HTR-8/SVneo (cell line): ENCODE measurements around the gene NUP214.
A peak's percentile ranks its signal among the peaks of the same experiment; 100 is the strongest.
"Not testable (repeated sequence)": the region's sequence is repeated elsewhere in the genome, so short reads cannot be mapped to it uniquely, and the experiment has no call there.

ENCODE experiments used
- DNase-seq: peaks from one replicate; pipeline ENCODE4 v3.0.0; 2011; ENCODE audit warnings: low spot score, mixed read lengths; ENCODE audit not compliant: insufficient read length
- FAIRE-seq: peaks from 2 replicates; lab custom pipeline; 2011; peaks lifted over from hg19 to GRCh38; lab: Jason Lieb, UNC

The NUP214 gene

DNA sequence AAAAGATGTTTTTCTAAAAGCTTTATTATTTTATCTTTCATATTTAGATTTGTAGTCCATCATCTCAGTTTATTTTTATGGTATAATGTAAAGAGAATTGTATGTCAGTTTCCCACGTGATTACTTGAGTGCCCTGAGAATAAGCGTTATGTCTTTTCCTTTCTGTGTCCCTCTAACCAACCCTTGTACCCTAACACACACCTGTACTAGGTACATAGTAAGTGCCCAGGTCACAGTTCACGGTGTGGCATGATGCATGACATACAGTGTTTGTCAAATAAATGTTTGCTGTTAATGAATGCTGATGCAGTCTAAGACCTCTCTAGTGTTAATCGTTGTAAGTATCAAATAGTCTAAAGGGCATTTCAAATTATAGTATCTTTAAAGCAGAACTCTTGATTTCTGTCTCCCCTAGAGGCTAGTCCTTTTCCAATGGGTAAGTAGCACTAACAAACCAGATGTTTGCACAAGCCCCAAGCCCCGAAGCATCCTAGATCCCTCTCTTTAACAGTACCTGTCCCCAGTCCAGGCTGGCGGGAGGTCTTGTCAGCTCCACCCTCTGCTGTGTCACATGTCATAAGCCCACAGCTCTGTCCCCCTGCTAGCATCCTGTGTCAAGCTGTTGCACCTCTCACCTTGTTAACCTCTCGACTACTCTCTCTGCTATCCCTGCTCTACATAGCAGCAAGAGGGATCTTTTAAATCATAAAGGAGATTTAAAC is 23.7 kb downstream of the NUP214 start:
- DNase-seq (no peak), FAIRE-seq (no peak)

DNA sequence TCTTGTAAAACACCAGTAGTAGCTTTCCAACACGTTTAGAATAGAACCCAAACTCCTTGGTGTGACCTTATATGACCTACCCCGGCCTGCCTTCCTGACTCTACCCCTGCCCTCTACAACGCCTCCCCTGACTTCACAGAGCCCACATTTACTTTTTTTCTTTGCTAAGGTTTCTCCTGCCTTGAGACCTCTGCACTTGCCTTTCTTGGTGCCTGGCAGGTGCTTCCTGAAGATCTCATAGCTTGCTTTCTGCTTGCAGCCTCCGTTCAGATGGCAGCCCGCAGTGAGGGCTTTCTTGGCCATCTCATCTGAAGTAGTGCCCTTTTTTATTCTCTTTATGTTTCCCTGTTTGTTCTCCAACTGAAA is 24.3 kb downstream of the NUP214 start:
- DNase-seq (no peak), FAIRE-seq (no peak)

DNA sequence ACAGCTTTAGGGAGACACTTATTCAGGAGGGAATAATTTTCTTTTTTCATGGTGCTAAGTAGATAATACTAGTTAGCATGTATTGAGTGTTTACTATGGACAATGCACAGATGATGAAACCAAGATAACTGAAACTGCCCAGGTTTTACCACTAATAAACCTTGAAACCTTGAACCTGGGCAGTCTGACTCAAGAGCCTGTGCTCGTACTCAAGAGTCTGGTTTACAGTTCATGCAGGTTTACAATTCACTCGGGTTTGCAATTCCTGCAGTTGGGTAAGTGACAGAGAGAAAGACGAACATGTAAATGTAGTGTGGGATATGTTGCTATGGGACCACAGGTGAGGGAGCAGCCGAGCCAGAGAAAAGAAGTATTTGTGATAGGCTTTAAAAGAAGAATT is 28.2 kb downstream of the NUP214 start:
- FAIRE-seq = no peak
- DNase-seq = no peak

DNA sequence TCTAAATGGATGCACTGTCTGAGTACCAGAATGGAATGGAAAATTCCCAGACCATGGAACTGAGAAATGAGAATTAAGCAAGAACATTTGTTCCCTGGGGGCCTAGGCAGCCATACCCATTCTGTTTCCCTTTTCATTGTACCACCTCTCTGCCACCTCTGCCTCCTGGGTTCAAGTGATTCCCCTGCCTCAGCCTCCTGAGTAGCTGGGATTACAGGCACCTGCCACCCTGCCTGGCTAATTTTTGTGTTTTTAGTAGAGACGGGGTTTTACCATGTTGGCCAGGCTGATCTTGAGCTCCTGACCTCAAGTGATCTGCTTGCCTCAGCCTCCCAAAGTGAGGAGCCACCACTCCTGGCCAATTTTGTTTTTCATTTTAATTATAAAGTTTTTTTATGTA is 33.3 kb downstream of the NUP214 start:
- not testable (repeated sequence) for FAIRE-seq, DNase-seq

DNA sequence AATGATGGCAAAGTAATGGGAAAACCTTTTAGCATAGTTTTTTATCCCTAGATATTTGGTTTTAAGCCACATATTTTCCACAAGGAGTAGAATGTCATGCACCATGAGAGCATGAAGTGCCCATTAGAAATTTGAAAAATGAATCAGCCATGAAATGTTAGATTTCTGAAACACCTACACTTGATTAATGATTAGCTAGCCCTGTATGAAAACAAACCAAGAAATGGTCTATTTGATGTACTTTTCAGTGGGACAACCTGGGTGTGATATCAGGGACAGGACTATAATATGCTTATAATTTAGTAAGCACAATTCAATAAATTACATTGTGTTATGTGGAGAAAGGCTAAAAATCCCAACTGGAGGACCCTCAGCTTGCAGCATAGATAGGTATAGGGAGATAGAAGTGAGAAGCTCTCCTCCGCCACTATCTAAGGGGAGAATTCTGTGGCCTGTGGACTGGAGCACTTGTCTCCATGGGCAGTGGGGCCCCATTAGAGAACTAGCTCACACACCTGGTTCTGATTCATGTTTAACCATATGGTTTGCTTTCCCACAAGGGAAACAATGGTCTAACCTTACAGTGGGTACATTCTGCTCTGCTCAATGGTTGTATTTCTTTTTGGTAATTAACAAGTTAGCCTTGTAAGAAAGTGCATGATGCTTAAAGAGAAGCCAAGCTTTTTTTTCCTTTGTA is 35.2 kb downstream of the NUP214 start:
- DNase-seq = no peak
- no peak for FAIRE-seq

DNA sequence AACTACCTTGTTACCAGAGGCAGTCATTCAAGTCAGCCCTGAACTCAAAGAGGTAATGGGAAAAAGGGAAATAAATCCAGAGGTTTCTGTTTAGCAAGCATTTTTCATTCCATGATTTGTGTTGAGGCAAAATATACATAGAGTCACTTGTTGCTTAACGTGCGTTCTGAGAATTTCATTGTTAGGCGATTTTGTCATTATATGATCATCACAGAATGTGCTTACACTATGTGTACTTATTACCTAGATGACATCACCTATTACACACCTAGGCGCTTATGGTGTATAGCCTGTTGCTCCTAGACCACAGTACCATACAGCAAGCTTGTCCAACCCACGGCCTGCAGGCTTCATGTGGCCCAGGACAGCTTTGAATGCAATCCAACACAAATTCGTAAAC is 36.2 kb downstream of the NUP214 start:
- DNase-seq (no peak), FAIRE-seq (no peak)

DNA sequence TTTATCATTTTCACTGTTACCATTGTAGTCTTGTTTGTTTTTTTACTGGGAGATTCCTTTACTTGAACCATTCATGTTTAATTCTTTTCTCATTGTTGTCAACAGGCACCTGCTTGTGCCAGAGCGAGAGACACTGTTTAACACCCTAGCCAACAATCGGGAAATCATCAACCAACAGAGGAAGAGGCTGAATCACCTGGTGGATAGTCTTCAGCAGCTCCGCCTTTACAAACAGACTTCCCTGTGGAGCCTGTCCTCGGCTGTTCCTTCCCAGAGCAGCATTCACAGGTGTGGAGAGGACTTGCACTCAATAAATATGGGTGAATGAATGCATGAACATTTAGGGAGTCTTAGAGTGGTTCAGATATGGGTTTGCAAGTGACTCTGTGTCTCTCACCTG is 37.5 kb downstream of the NUP214 start:
- DNase-seq (no peak), FAIRE-seq (no peak)

DNA sequence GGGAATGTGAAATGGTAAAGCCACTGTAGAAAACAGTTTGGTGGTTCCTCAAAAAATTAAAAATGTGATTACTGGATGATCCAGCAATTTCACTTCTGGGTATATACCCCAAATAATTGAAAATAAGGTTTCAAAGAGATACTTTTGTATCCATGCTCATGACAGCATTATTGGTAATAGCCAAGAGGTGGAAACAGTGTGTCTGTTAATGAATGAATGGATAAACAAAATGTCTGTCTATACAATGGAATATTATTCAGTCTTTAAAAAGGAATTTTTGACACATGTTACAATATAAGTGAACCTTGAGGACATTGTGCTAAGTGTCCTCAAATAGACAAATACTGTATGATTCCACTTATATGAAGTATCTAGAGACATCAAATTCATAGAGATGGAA is 40.1 kb downstream of the NUP214 start:
- FAIRE-seq = no peak
- no peak for DNase-seq

DNA sequence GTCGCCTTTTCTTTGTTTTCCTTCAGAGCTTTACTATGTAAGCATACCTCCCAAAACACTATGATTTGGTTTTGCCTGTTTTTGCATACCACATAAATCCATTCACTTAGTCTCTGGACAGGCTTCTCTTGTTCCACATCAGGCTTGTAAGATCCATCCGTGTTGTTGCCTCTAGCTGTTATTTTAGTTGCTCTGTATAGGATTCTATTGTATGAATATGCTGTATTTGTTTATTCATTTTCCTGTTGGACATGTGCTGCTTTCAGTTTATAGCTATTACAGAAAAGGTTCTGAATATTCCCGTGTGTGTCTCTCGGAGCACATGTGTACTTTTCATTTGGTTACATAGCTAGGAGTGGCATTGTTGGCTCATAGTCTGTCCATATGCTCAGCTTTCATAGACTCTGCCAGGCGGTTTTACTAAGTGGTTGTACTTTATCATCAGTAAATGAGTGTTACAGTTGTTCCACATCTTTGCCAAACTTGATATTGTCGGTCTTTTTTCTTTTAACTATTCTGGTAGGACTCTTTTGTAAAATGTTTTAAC is 41.8 kb downstream of the NUP214 start:
- DNase-seq (no peak), FAIRE-seq (no peak)

DNA sequence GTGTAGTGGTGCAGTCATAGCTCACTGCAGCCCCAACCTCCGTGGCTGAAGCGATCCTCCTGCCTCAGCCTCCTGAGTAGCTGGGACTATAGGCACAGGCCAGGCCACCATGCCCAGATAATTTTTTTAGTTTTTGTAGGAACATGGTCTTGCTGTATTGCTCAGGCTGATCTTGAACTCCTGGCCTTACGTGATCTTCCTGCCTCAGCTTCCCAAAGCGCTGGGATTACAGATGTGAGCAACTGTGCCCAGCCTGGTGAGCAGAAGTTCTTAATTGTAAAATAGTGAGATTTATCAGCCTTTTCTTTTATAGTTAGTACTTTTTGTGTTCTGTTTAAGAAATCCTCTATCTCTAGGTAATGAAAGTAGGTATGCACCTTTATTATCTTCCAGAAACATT is 42.5 kb downstream of the NUP214 start:
- DNase-seq (no peak), FAIRE-seq (no peak)

DNA sequence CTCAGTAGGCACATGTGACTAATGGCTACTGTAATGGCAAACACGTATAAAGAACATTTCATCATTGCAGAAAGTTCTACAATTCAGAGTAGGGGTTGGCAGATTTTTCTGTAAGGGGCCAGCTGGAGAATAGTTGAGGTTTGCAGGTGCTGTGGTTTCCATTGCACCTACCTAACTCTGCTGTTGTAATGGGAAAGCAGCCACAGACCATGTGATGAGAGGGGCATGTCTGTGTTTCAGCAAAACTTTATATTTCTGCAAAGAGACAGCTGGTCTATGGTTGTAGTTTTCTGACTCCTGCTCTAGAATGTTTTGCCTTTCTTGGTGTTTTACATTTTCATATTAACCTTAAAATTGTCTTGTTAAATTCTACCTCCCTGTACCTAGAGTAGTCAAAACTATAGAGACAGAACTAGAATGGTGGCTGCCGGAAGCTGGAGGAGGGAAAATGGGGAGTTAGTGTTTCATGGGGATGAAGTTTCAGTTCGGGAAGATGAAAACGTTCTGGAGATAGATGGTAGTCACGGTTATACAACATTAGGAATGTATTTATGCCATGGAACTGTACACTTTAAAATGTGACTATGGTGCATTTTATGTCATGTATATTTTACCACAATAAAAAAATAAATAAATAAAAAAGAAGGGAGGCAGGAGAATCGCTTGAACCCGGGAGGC is 44.3 kb downstream of the NUP214 start:
- FAIRE-seq (no peak), DNase-seq (no peak)

DNA sequence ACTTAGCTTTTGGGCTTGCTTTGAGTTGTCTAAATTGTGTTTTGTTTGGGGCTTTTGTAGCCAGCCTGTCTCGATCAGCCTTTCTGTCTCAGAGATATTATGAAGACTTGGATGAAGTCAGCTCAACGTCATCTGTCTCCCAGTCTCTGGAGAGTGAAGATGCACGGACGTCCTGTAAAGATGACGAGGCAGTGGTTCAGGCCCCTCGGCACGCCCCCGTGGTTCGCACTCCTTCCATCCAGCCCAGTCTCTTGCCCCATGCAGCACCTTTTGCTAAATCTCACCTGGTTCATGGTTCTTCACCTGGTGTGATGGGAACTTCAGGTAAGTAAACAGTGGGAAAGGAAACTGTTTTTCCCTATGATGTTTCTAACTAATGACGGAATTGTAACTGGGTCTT is 48.6 kb downstream of the NUP214 start:
- FAIRE-seq = no peak
- DNase-seq = no peak

DNA sequence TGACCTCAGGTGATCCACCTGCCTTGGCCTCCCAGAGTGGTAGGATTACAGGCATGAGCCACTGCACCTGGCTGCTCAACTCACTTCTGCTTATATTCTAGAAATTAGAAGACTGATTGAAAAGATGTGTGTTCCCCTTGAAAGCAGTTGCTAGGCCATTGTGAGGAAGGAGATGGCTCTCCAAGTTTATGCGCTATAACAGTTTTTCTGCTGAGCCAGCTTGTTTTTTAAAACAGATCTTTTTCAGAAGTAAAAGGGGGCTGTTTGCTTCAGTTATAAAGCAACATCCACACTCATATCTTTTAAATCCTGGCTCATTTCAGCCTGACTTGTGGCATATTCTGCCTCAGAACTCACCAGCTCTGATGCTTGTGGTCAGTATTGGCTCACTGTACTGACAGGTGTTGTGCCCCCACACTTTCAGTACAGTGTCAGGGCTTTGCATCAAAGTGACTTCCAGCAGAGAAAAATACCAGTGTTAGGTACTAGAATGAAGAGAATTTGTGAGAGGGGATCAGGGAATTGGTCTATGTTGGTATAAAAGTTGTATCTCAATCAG is 49.4 kb downstream of the NUP214 start:
- DNase-seq = no peak
- no peak for FAIRE-seq

DNA sequence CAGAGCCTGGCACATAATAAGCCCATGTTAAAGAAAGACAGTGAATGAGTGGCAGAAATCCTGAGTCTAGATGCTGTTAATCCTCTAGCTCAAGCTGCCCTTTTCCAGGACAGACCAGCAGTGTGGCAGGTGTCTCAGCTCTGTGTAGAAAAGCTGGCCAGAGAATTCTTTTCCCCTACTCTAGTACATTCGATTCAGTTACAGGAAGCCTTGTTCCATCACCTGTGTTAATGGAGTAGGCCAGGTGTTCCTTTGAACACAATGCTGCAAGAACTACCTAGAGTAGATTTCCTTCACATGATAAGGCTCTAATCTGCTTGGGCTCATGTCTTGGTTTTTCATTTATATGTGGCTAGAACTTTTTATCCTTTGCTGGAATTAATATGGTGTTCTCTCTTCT is 52.5 kb downstream of the NUP214 start:
- FAIRE-seq (no peak), DNase-seq (no peak)

DNA sequence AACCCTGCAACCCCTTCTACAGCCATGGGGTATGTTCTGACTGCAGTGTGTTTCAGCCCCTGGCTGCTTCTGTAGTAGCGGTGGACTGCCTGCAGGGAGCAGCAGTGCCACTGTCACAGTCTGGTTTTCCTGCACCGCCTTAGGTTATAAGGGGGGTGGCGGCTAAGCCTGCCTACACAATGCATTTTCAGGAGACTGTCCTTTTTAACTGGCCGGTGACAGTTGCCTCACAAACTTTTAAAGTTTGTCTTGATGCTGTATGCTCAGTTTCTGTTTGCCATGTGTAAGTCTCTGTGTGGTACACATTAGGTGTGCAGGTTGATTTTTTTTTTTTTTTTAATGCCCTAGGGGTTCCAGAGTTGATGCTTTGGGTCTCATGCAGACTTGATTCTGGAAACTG is 53.0 kb downstream of the NUP214 start:
- no peak for FAIRE-seq
- DNase-seq = peak; percentile 63

DNA sequence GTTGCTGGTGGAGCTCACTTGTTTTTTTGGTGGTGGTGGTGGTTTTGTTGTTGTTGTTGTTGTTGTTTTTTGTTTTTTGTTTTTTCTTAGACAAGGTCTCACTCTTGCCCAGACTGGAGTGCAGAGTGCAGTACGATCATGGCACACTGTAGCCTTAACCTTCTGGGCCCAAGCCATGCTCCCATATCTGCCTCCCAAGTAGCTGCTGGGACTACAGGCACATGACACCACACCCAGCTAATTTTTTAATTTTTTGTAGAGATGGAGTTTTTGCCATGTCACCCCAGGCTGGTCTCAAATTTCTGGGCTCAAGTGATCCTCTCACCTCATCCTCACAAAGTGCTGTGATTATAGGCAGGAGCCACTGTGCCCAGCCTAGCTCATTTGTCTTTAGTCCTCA is 53.5 kb downstream of the NUP214 start:
- FAIRE-seq (no peak), DNase-seq (no peak)

DNA sequence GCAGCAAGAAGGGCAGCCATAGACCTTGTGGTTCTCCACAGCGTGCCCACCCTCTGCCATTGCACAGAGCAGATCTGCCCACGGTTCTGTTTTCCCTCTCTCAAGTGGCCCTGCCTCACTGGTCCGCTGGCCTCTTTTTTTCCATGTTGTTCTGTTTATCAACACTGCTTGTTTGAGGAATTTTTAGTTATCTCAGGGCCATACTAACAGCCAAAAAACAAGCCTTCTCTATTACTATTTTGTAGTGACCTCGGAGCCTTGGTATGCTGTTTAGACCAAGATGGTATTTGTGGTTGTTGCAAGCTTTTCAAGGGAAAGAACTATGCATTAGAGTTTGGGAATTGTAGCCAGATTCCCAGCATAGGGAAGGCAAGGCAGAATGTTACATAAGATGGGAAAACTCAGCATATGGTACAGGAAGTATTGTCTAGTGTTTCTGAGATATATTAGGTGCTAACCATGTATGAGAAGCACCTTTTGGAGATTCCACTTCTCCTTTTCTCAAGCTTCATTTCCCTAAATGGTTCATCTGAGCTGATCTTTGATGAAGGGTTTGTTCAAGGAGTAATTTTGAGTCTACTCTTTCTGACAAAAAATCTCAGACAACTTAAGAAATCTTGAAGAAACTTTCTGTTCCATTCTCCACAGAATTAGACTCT is 54.3 kb downstream of the NUP214 start:
- FAIRE-seq (no peak), DNase-seq (no peak)

DNA sequence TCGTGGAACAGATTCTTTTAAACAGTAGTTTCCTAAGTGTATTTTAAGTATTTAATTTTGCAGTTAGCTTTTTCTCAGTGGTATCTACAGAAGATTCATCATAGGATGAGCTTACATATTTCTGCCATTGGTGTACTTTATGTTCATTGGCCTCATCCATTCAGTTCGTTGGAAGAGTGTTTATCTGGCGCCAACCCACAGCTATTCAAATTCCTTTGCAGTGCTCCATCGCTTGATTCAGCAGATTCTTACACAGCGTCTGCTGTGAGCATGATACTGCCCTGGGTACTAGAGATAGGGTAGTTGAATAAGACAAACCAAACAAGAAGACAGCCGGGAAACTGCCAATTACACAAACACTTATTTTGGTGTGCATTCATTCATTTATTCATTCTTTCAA is 55.1 kb downstream of the NUP214 start:
- FAIRE-seq = no peak
- DNase-seq = no peak

DNA sequence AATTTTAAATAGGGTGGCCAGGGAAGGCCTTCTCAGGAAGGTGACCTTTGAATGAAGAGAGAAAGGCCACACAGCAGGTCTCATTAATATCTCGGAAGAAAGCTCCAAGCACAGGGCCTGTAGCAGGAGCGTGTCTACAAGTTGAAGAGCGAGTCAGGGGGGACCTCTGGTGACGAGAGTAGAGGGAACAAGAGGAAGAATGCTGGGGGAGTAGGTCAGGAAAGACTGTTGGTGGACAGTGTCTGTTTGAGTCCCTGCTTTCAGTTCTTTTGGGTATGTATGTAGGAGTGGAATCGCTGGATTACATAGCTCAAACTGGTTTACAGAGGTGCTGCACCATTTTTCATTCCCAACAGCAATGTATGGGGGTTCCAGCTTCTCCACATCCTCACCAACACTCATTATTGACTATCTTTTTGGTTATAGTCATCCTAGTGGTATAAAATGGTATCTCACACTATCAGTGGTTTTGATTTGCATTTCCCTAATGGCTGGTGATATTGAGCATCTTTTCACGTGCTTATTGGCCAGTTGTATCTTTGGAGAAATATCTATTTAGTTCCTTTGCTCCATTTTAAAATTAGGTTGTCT is 55.8 kb downstream of the NUP214 start:
- no peak for DNase-seq

DNA sequence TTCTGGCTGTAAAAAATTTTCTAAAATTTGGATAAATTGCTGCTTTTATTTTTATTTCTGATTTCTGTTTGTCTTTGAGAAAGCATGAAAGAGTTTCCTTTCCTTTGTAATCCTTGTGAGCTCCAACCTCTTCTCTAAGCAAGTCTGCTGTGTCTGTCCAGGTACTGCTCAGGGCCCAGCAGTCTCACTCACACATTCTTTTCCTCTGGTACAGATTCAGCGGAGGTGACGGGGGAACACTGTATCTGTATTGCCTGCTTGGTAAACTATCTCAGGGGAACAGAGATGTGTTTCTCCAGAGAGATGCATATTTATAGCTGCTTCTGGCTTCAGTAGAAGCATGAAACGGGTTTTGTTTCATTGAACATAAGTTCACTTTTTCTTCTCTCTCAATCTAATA is 60.5 kb downstream of the NUP214 start:
- DNase-seq = no peak
- no peak for FAIRE-seq

More for the DNA sequence above, 55.8 kb downstream of the NUP214 start:
- FAIRE-seq = no peak
